Measurements from ENCODE around the gene RALGPS1. TPM values are rescaled to one million over a fixed set of nuclear protein-coding genes. Genes with fewer than 3 reads are reported as not detected.

The RALGPS1 gene
- total and polyA plus RNA-seq, 2 donors (not counting 1 experiment from before 2014, with no cell fraction given), result 2.0 to 5.9 TPM

GRCh38 chr9:127225801-127226625 lies 311.4 kb downstream of the RALGPS1 start:
- no peak overlapping the region for H2AFZ ChIP-seq (ENCODE audit: low read length)
- TF ChIP-seq CTCF (conservative IDR thresholded peaks at IDR 0.05 in 1 of 2, IDR thresholded peaks at IDR 0.05 in 1 of 2; ENCODE audit: low read depth in 1 of 2, low read length in 2 of 2), result no peak
- no peak for DNase-seq (ENCODE audit: low read depth in 2 of 2)
- no peaks in the 10 kb centered on the region for H3K4me1 ChIP-seq (ENCODE audit: control insufficient read depth, extremely low read depth, insufficient read depth, low read length)
- no peak overlapping the region for H3K27ac ChIP-seq (ENCODE audit: insufficient read depth, low read length)
- H3K9ac ChIP-seq (ENCODE audit: insufficient read depth, low read length), result no peak overlapping the region
- H3K36me3 ChIP-seq (ENCODE audit: control insufficient read depth, insufficient read depth, low read length), result no peaks in the 10 kb centered on the region
- H3K79me2 ChIP-seq (ENCODE audit: control insufficient read depth, insufficient read depth, low read length), result no peaks in the 10 kb centered on the region
- no peak overlapping the region for H3K4me2 ChIP-seq (ENCODE audit: extremely low read depth, insufficient read depth, low read length)
- peak overlapping the region in 1 of 4 experiments; percentile 64 for H3K4me3 ChIP-seq (replicated peaks in 1 of 4; ENCODE audit: control extremely low read depth in 1 of 4, insufficient read depth in 1 of 4, low read depth in 3 of 4, low read length in 4 of 4)
- no peaks in the 10 kb centered on the region for H4K20me1 ChIP-seq (ENCODE audit: control insufficient read depth, extremely low read depth, insufficient read depth, low read length)
- H3K27me3 ChIP-seq (ENCODE audit: control insufficient read depth, insufficient read depth, low read length), result peaks cover 18% of the 10 kb centered on the region
- no peaks in the 10 kb centered on the region for H3K9me3 ChIP-seq (ENCODE audit: control insufficient read depth, insufficient read depth, low read depth, low read length)

- Histone ChIP-seq H2AFZ (ENCODE audit: low read length) (no peak overlapping the region), H3K9me3 (ENCODE audit: control insufficient read depth, insufficient read depth, low read depth, low read length) (no peaks in the 10 kb centered on the region)
These were observed 315.3 kb downstream of the RALGPS1 start for GRCh38 chr9:127229691-127230417.

More at GRCh38 chr9:127229691-127230417, 315.3 kb downstream of the RALGPS1 start:
- no peaks in the 10 kb centered on the region for H3K4me1 ChIP-seq (ENCODE audit: control insufficient read depth, extremely low read depth, insufficient read depth, low read length)
- no peak overlapping the region for H3K27ac ChIP-seq (ENCODE audit: insufficient read depth, low read length)
- no peak for TF ChIP-seq CTCF (conservative IDR thresholded peaks at IDR 0.05 in 1 of 2, IDR thresholded peaks at IDR 0.05 in 1 of 2; ENCODE audit: low read depth in 1 of 2, low read length in 2 of 2)
- TF ChIP-seq EZH2 (IDR thresholded peaks at IDR 0.05; ENCODE audit: low read length, missing control alignments), result no peak
- H3K36me3 ChIP-seq (ENCODE audit: control insufficient read depth, insufficient read depth, low read length), result no peaks in the 10 kb centered on the region
- no peak overlapping the region for H3K9ac ChIP-seq (ENCODE audit: insufficient read depth, low read length)
- no peaks in the 10 kb centered on the region for H3K79me2 ChIP-seq (ENCODE audit: control insufficient read depth, insufficient read depth, low read length)
- no peaks in the 10 kb centered on the region for H3K27me3 ChIP-seq (ENCODE audit: control insufficient read depth, insufficient read depth, low read length)
- no peak overlapping the region for H3K4me3 ChIP-seq (replicated peaks in 1 of 4; ENCODE audit: control extremely low read depth in 1 of 4, insufficient read depth in 1 of 4, low read depth in 3 of 4, low read length in 4 of 4)
- no peak for DNase-seq (ENCODE audit: low read depth in 2 of 2)
- no peaks in the 10 kb centered on the region for H4K20me1 ChIP-seq (ENCODE audit: control insufficient read depth, extremely low read depth, insufficient read depth, low read length)
- H3K4me2 ChIP-seq (ENCODE audit: extremely low read depth, insufficient read depth, low read length), result no peak overlapping the region

Measured in fibroblast of lung (primary cell).